Measurements from ENCODE around the gene CFAP299.

DNA sequence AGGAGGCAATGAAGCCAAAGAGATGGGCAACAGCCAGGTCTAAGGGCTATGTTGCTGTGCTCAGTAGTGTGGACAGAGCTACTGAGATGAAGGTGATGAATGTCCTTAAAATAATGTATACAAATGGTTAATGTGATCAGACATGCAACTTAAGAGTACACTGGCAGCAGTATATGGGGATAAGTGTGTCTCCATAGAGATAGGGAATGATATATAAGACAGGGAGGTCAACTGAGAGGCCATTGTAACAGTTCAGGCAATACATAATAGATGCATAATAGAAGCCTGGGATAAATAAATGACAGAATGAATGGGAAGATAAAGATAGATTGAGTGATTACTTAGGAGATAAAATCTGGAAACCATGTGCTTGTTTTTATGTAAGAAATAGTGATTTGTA lies 250.0 kb downstream of the CFAP299 start:
- TF ChIP-seq, protein P1, sequence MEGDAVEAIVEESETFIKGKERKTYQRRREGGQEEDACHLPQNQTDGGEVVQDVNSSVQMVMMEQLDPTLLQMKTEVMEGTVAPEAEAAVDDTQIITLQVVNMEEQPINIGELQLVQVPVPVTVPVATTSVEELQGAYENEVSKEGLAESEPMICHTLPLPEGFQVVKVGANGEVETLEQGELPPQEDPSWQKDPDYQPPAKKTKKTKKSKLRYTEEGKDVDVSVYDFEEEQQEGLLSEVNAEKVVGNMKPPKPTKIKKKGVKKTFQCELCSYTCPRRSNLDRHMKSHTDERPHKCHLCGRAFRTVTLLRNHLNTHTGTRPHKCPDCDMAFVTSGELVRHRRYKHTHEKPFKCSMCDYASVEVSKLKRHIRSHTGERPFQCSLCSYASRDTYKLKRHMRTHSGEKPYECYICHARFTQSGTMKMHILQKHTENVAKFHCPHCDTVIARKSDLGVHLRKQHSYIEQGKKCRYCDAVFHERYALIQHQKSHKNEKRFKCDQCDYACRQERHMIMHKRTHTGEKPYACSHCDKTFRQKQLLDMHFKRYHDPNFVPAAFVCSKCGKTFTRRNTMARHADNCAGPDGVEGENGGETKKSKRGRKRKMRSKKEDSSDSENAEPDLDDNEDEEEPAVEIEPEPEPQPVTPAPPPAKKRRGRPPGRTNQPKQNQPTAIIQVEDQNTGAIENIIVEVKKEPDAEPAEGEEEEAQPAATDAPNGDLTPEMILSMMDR (IDR thresholded peaks at IDR 0.05; ENCODE audit: low read depth, low read length), result no peak
- TF ChIP-seq EZH2phosphoT487 (IDR thresholded peaks at IDR 0.05; ENCODE audit: low read depth), result no peak

All from OCI-LY3 (cell line).